Parathyroid adenoma (tissue), 2 donors: ENCODE data around the gene PAGR1.

Source experiments
- H2AFZ ChIP-seq: fragments of 300-600 bp; sonication (generic); one replicate; pipeline ENCODE4 v1.7.0; 2017; ENCODE audit warnings: antibody characterized with exemption, mild to moderate bottlenecking
- H3K27ac ChIP-seq: fragments of 300-600 bp; sonication (generic); one replicate; pipeline ENCODE4 v1.7.0; 2017
- H3K27me3 ChIP-seq: fragments of 300-600 bp; sonication (generic); one replicate; pipeline ENCODE4 v1.7.0; 2017; ENCODE audit warnings: low read length; ENCODE audit not compliant: control insufficient read depth, insufficient read depth
- H3K36me3 ChIP-seq: fragments of 300-600 bp; sonication (generic); one replicate; pipeline ENCODE4 v1.7.0; 2017; ENCODE audit warnings: low read length; ENCODE audit not compliant: control insufficient read depth, insufficient read depth
- H3K4me1 ChIP-seq: fragments of 300-600 bp; sonication (generic); one replicate; pipeline ENCODE4 v1.7.0; 2017; ENCODE audit warnings: control low read depth
- H3K4me2 ChIP-seq: fragments of 300-600 bp; sonication (generic); one replicate; pipeline ENCODE4 v1.7.0; 2017; ENCODE audit warnings: low read length
- H3K4me3 ChIP-seq: fragments of 300-600 bp; sonication (generic); one replicate; pipeline ENCODE4 v1.7.0; 2017; ENCODE audit warnings: low read depth, low read length
- H3K79me2 ChIP-seq: fragments of 300-600 bp; sonication (generic); one replicate; pipeline ENCODE4 v1.7.0; 2017; ENCODE audit warnings: control low read depth
- H3K9ac ChIP-seq: fragments of 300-600 bp; sonication (generic); one replicate; pipeline ENCODE4 v1.7.0; 2017; ENCODE audit warnings: mild to moderate bottlenecking
- H3K9me3 ChIP-seq: fragments of 300-600 bp; sonication (generic); one replicate; pipeline ENCODE4 v1.7.0; 2017; ENCODE audit warnings: low read length; ENCODE audit not compliant: control insufficient read depth
- TF ChIP-seq, protein P1 (sequence below): fragments of 300-600 bp; sonication (generic); IDR thresholded peaks from one replicate; pipeline ENCODE4 v1.7.0; 2017; ENCODE audit warnings: antibody characterized with exemption, mild to moderate bottlenecking
- donor health status: primary hyperparathyroidism.

Gene PAGR1

GRCh38 chr16:29805232-29806098 lies 10.5 kb upstream of the PAGR1 start:
- no peaks in the 10 kb centered on the region for H3K27me3 ChIP-seq
- peaks cover 18% of the 10 kb centered on the region for H3K4me1 ChIP-seq
- peak overlapping the region; percentile 96 for H3K4me2 ChIP-seq
- H3K4me3 ChIP-seq, result peak overlapping the region; percentile 97
- TF ChIP-seq, protein P1, sequence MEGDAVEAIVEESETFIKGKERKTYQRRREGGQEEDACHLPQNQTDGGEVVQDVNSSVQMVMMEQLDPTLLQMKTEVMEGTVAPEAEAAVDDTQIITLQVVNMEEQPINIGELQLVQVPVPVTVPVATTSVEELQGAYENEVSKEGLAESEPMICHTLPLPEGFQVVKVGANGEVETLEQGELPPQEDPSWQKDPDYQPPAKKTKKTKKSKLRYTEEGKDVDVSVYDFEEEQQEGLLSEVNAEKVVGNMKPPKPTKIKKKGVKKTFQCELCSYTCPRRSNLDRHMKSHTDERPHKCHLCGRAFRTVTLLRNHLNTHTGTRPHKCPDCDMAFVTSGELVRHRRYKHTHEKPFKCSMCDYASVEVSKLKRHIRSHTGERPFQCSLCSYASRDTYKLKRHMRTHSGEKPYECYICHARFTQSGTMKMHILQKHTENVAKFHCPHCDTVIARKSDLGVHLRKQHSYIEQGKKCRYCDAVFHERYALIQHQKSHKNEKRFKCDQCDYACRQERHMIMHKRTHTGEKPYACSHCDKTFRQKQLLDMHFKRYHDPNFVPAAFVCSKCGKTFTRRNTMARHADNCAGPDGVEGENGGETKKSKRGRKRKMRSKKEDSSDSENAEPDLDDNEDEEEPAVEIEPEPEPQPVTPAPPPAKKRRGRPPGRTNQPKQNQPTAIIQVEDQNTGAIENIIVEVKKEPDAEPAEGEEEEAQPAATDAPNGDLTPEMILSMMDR, result peak; percentile 14
- H3K9me3 ChIP-seq, result no peaks in the 10 kb centered on the region
- H3K79me2 ChIP-seq, result no peaks in the 10 kb centered on the region
- peak overlapping the region; percentile 78 for H2AFZ ChIP-seq
- H3K27ac ChIP-seq, result peak overlapping the region; percentile 84
- peak overlapping the region; percentile 10 for H3K9ac ChIP-seq
- H3K36me3 ChIP-seq, result no peaks in the 10 kb centered on the region

DNA sequence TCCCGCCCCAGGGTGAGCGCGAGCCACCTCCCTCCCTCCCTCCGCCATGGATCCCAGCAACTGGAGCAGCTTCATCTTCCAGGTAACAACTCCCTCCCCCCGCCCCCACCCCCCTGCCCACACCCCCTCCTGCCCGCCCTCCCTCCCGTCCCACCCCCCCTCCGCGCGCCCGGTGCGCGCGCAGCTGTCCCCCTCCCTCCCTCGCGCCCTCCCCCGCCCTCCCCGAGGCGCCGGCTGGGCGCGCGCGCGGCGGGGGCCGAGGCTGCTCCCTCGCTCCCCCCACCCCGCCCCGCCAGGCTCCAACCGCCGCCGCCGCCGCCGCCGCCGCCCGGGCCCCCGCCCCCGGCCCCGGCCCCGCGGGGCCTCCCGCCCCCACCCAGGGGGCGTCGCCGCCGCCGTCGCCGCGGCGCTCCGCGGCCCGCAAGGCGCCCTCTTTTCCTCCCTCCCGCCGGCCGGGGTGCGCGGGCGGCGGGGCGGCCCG lies 9.8 kb upstream of the PAGR1 start, which contains the start of gene MAZ:
Gene MAZ (plus strand): TSS at position 431 of the 481 bp plus-strand sequence. CDS start 173 bp downstream, outside the sequence.
- TF ChIP-seq, protein P1, result no peak
- peak within 1 kb of the TSS; percentile 84 for H3K27ac ChIP-seq
- peak within 1 kb of the TSS; percentile 83 for H3K4me2 ChIP-seq
- H3K79me2 ChIP-seq, result no peaks in the 10 kb centered on the region
- no peaks in the 10 kb centered on the region for H3K9me3 ChIP-seq
- H3K4me3 ChIP-seq, result peak within 1 kb of the TSS; percentile 97
- no peaks in the 10 kb centered on the region for H3K36me3 ChIP-seq
- peaks cover 25% of the 10 kb centered on the region for H3K4me1 ChIP-seq
- H3K9ac ChIP-seq, result no peak within 1 kb of the TSS
- H3K27me3 ChIP-seq, result no peaks in the 10 kb centered on the region
- H2AFZ ChIP-seq, result peak within 1 kb of the TSS; percentile 78

- H3K27ac ChIP-seq, result peak overlapping the region; percentile 82
- no peaks in the 10 kb centered on the region for H3K27me3 ChIP-seq
- no peaks in the 10 kb centered on the region for H3K36me3 ChIP-seq
- H3K79me2 ChIP-seq, result no peaks in the 10 kb centered on the region
- H3K4me2 ChIP-seq, result peak overlapping the region; percentile 83
- peak overlapping the region; percentile 65 for H2AFZ ChIP-seq
- H3K9ac ChIP-seq, result no peak overlapping the region
- H3K4me1 ChIP-seq, result peaks cover 26% of the 10 kb centered on the region
- H3K9me3 ChIP-seq, result no peaks in the 10 kb centered on the region
- H3K4me3 ChIP-seq, result peak overlapping the region; percentile 61
- TF ChIP-seq, protein P1, result no peak
Measured at GRCh38 chr16:29806641-29807425, 9.1 kb upstream of the PAGR1 start.

DNA sequence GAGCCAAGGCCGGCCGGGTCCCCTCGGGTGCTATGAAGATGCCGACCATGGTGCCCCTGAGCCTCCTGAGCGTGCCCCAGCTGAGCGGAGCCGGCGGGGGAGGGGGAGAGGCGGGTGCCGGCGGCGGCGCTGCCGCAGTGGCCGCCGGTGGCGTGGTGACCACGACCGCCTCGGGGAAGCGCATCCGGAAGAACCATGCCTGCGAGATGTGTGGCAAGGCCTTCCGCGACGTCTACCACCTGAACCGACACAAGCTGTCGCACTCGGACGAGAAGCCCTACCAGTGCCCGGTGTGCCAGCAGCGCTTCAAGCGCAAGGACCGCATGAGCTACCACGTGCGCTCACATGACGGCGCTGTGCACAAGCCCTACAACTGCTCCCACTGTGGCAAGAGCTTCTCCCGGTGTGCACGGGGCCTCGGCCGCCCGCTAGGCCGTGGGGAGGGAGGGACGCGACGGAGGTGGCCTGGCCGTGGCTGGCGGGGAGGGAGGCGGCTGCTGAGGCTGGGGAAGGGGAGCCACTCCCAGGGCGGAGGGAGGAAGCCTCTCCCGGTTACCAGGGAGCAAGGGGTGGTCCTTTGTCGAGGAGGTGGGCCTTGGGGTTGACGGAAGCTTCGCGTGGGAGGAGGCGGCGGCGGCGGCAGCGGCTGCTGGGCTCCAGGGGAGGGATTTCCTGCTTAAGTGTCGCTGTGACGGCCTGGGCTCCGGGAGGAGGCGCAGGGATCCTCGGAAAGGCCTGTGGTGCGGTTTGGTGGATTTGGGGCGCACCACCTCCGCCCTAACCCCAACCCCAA lies 8.3 kb upstream of the PAGR1 start:
- Histone ChIP-seq H3K79me2 (no peaks in the 10 kb centered on the region), H2AFZ (peak overlapping the region; percentile 65), H3K4me1 (peaks cover 26% of the 10 kb centered on the region), H3K9ac (no peak overlapping the region), H3K36me3 (no peaks in the 10 kb centered on the region), H3K27me3 (no peaks in the 10 kb centered on the region), H3K4me3 (peak overlapping the region; percentile 61), H3K27ac (peak overlapping the region; percentile 82), H3K4me2 (peak overlapping the region; percentile 83), H3K9me3 (no peaks in the 10 kb centered on the region)
- TF ChIP-seq, protein P1, result peak; percentile 49
